ENCODE data around the gene PJVK. TPM values are rescaled to one million over a fixed set of nuclear protein-coding genes. Genes with fewer than 3 reads are reported as not detected.

The PJVK gene
- total RNA-seq, 1 donor from 2014 or later: 2.0 TPM

- no peak overlapping the region for H3K4me3 Mint-ChIP-seq (ENCODE audit: low read depth)
- peaks cover 74% of the 10 kb centered on the region for H3K36me3 Mint-ChIP-seq (ENCODE audit: low read depth)
These were observed 51.6 kb downstream of the PJVK start for GRCh38 chr2:178502751-178503150.

GRCh38 chr2:178506101-178506500, 54.9 kb downstream of the PJVK start:
- Mint-ChIP-seq H3K9me3 (no peaks in the 10 kb centered on the region), H3K27me3 (ENCODE audit: low read depth) (no peaks in the 10 kb centered on the region), H3K4me3 (ENCODE audit: low read depth) (no peak overlapping the region), H3K4me1 (ENCODE audit: low read depth) (peaks cover 15% of the 10 kb centered on the region), H3K36me3 (ENCODE audit: low read depth) (peaks cover 63% of the 10 kb centered on the region), H3K27ac (no peak overlapping the region)
- DNase-seq (ENCODE audit: low spot score): no peak
- intact Hi-C loops (cut with micrococcal nuclease): no loop called here

More at GRCh38 chr2:178502751-178503150, 51.6 kb downstream of the PJVK start:
- Mint-ChIP-seq H3K27me3 (ENCODE audit: low read depth) (no peaks in the 10 kb centered on the region), H3K4me1 (ENCODE audit: low read depth) (peaks cover 9% of the 10 kb centered on the region), H3K9me3 (no peaks in the 10 kb centered on the region), H3K27ac (no peak overlapping the region)
- DNase-seq (ENCODE audit: low spot score): no peak
- intact Hi-C loops (cut with micrococcal nuclease): no loop called here

DNA sequence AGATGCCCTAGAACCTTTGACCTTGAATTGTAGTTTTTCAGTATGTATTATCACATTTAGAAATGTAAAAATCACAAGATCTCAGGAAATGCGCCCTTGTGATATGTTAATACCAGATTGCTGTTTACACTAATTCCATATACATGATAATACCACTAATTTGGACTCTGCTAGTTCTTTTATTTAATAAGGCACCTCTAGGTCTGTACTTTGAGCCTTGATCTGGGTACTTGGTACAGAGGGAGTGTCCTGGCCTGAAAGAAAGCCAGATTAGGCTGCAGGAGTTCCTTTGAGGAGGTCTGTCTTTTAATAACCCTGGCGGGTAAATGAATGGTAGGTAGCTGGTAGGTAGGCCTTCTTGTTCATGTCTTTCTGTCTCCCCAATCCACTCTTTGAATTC, 55.3 kb downstream of the PJVK start:
- H3K36me3 Mint-ChIP-seq (ENCODE audit: low read depth): peaks cover 60% of the 10 kb centered on the region
- H3K9me3 Mint-ChIP-seq: no peaks in the 10 kb centered on the region
- peaks cover 15% of the 10 kb centered on the region for H3K4me1 Mint-ChIP-seq (ENCODE audit: low read depth)
- intact Hi-C loops (cut with micrococcal nuclease): no loop called here
- no peaks in the 10 kb centered on the region for H3K27me3 Mint-ChIP-seq (ENCODE audit: low read depth)
- H3K4me3 Mint-ChIP-seq (ENCODE audit: low read depth): no peak overlapping the region
- DNase-seq (ENCODE audit: low spot score): no peak
- H3K27ac Mint-ChIP-seq: no peak overlapping the region

DNA sequence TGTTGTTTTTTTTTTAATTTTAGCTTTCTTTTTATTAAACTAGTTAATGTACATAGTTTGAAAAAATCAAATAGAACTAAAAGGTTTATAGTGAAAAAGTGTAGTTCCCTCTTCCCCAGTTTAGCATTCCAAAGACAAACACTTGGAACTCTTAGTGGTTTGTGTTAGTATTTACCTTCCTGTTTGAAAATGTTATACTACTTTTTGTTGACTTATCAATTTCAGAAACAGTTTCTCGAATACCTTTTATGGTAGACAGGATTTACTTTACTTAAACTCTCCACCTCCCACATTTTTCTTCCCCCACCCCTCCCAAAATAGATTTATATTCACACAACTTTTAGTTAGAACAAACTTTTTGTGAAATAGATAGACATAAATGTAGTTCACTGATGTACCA, 55.8 kb downstream of the PJVK start:
- Mint-ChIP-seq H3K9me3 (no peaks in the 10 kb centered on the region), H3K4me1 (ENCODE audit: low read depth) (peaks cover 15% of the 10 kb centered on the region), H3K27me3 (ENCODE audit: low read depth) (no peaks in the 10 kb centered on the region), H3K36me3 (ENCODE audit: low read depth) (peaks cover 60% of the 10 kb centered on the region), H3K4me3 (ENCODE audit: low read depth) (no peak overlapping the region), H3K27ac (no peak overlapping the region)
- DNase-seq (ENCODE audit: low spot score): no peak
- intact Hi-C loops (cut with micrococcal nuclease): no loop called here

GRCh38 chr2:178508646-178509045, 57.5 kb downstream of the PJVK start:
- H3K36me3 Mint-ChIP-seq (ENCODE audit: low read depth): peaks cover 57% of the 10 kb centered on the region
- no peak overlapping the region for H3K27ac Mint-ChIP-seq
- H3K4me3 Mint-ChIP-seq (ENCODE audit: low read depth): no peak overlapping the region
- intact Hi-C loops (cut with micrococcal nuclease): no loop called here
- DNase-seq (ENCODE audit: low spot score): no peak
- peaks cover 25% of the 10 kb centered on the region for H3K4me1 Mint-ChIP-seq (ENCODE audit: low read depth)
- no peaks in the 10 kb centered on the region for H3K27me3 Mint-ChIP-seq (ENCODE audit: low read depth)
- no peaks in the 10 kb centered on the region for H3K9me3 Mint-ChIP-seq

DNA sequence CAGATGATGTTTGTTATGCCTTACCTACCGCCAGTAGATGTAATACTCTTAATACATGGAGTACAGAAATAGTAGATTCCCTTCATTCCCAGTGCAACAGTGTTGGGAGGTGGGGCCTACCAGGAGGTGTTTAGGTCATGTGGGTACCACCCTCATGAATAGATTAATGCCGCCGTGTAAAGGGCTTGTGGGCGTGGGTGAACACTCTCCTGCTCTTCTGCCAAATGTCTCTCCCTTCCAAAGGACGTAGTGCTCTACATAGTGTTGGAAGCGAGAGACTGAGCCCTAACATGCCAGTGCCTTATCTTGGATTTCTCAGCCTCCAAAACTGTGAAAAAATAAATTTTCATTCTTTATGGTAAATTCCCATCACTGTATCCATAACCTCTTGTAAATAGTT, 59.2 kb downstream of the PJVK start:
- no peak for DNase-seq (ENCODE audit: low spot score)
- no peak overlapping the region for H3K27ac Mint-ChIP-seq
- no peaks in the 10 kb centered on the region for H3K27me3 Mint-ChIP-seq (ENCODE audit: low read depth)
- intact Hi-C loops (cut with micrococcal nuclease): loop anchor here (5.0 kb wide), 1 partner anchor 522 kb away; no protein-coding TSS in a partner anchor
- H3K4me3 Mint-ChIP-seq (ENCODE audit: low read depth): no peak overlapping the region
- no peaks in the 10 kb centered on the region for H3K9me3 Mint-ChIP-seq
- H3K36me3 Mint-ChIP-seq (ENCODE audit: low read depth): peaks cover 63% of the 10 kb centered on the region
- peaks cover 41% of the 10 kb centered on the region for H3K4me1 Mint-ChIP-seq (ENCODE audit: low read depth)

Other genes with a start within 250 kb of the PJVK start
- gene PRKRA, start 203 bp upstream of the PJVK start, total RNA-seq: 65.8 and 67.8 TPM in 2 replicates
- 3.2 and 6.6 TPM in 2 replicates for gene FKBP7, start 27.2 kb downstream of the PJVK start, total RNA-seq
- 28.7 and 29.3 TPM in 2 replicates for gene PLEKHA3, start 29.1 kb downstream of the PJVK start, total RNA-seq

Measured in activated T-helper 2 cell treated with anti-CD3 and anti-CD28 coated beads, Interferon-gamma antibody, Interleukin-2, Interleukin-4, amounts not matched to agents 10 μg/mL and 5 μg/mL and 100 μg/mL, durations not matched to agents 14 hours and 24 hours and 36 hours (primary cell).